A673 (cell line): ENCODE results near the gene SSR1. TPM values are rescaled to one million over a fixed set of nuclear protein-coding genes. Genes with fewer than 3 reads are reported as not detected.
"Not testable (repeated sequence)": the region's sequence is repeated elsewhere in the genome, so short reads cannot be mapped to it uniquely, and the experiment has no call there.

Experiments used
- BruUV-seq: library from RNA; stranded (reverse); fragments of 400-500 nt; replicated peaks from 2 replicates; lab custom pipeline; 2021; lab: Mats Ljungman, UMichigan
- CTCF ChIA-PET: fragments of 300-600 bp; sonication (Branson Sonifier 250); formaldehyde crosslinking; loops from one replicate; lab custom pipeline; 2022; ENCODE audit warnings: antibody characterized with exemption; lab: Charles Lee
- POLR2A ChIA-PET: fragments of 300-600 bp; sonication (Branson Sonifier 250); formaldehyde crosslinking; loops from one replicate; lab custom pipeline; 2022; ENCODE audit warnings: antibody characterized with exemption; ENCODE audit not compliant: low non-redundant PET; lab: Charles Lee
- DNase-seq: peaks from one replicate; pipeline ENCODE4 v3.0.0-alpha.2; 2015; ENCODE audit warnings: low spot score
- H3K27ac ChIP-seq: fragments of 200-600 bp; sonication (generic); 2 replicates; pipeline ENCODE4 v1.5.1; 2016; ENCODE audit warnings: mixed run types, low read depth, mild to moderate bottlenecking, mixed read lengths, antibody characterized with exemption, low read length; ENCODE audit not compliant: poor library complexity, severe bottlenecking
- H3K27me3 ChIP-seq: fragments of 200-600 bp; sonication (generic); replicated peaks from 2 replicates; pipeline ENCODE4 v1.6.1; 2017; ENCODE audit warnings: mixed run types, low read depth, mild to moderate bottlenecking, mixed read lengths, antibody characterized with exemption, low read length; ENCODE audit not compliant: insufficient read depth, poor library complexity
- H3K36me3 ChIP-seq: fragments of 200-600 bp; sonication (generic); 2 replicates; pipeline ENCODE4 v1.6.1; 2016; ENCODE audit warnings: mixed run types, mild to moderate bottlenecking, mixed read lengths, antibody characterized with exemption, low read length; ENCODE audit not compliant: insufficient read depth, poor library complexity, severe bottlenecking
- H3K4me1 ChIP-seq: fragments of 200-600 bp; sonication (generic); 2 replicates; pipeline ENCODE4 v1.6.1; 2017; ENCODE audit warnings: mixed run types, mild to moderate bottlenecking, mixed read lengths, antibody characterized with exemption, low read length; ENCODE audit not compliant: insufficient read depth, poor library complexity, severe bottlenecking
- H3K4me3 ChIP-seq: fragments of 200-600 bp; sonication (generic); 2 replicates; pipeline ENCODE4 v1.5.1; 2016; ENCODE audit warnings: low read depth, mixed run types, mild to moderate bottlenecking, mixed read lengths, low read length; ENCODE audit not compliant: poor library complexity, severe bottlenecking
- H3K9me3 ChIP-seq: fragments of 200-600 bp; sonication (generic); 2 replicates; pipeline ENCODE4 v1.6.1; 2016; ENCODE audit warnings: mixed run types, low read depth, mild to moderate bottlenecking, mixed read lengths, antibody characterized with exemption, low read length; ENCODE audit not compliant: poor library complexity, severe bottlenecking
- CTCF ChIP-seq: fragments of 300-800, 200-600 bp; sonication (generic); conservative IDR thresholded peaks from 2 replicates; pipeline ENCODE4 v1.5.1; 2017; ENCODE audit warnings: low read depth, mild to moderate bottlenecking, antibody characterized with exemption, low read length, moderate library complexity, mixed read lengths
- EZH2 ChIP-seq: fragments of 200-600 bp; sonication (generic); IDR thresholded peaks from 2 replicates; pipeline ENCODE4 v1.6.1; 2017; ENCODE audit warnings: borderline replicate concordance, low read depth, mild to moderate bottlenecking, mixed read lengths, antibody characterized with exemption, low read length; ENCODE audit not compliant: poor library complexity, severe bottlenecking
- intact Hi-C: fragments of 100-400 bp; cut with micrococcal nuclease; formaldehyde crosslinking; loops from one replicate; pipeline ENCODE4 v1.10.0; 2022; ENCODE audit not compliant: unreplicated experiment
- total RNA-seq: library from RNA; stranded (reverse); gene quantifications from 2 replicates; pipeline ENCODE4 v1.2.3, GENCODE V29; 2021

SSR1 gene
- total RNA-seq, 1 experiment from 2014 or later, result 161 TPM

GRCh38 chr6:7267071-7267465 lies 45.9 kb downstream of the SSR1 start:
- Histone ChIP-seq H3K27me3 (no peaks in the 10 kb centered on the region), H3K9me3 (no peaks in the 10 kb centered on the region), H3K27ac (no peak overlapping the region), H3K4me1 (peaks cover 9% of the 10 kb centered on the region), H3K4me3 (no peak overlapping the region), H3K36me3 (no peaks in the 10 kb centered on the region)
- no peak for TF ChIP-seq EZH2
- no peak for TF ChIP-seq CTCF
- POLR2A ChIA-PET, result no interaction called here
- no TSS peak for BruUV-seq
- no peak for DNase-seq
- intact Hi-C loops, result no loop called here
- CTCF ChIA-PET, result no interaction called here

DNA sequence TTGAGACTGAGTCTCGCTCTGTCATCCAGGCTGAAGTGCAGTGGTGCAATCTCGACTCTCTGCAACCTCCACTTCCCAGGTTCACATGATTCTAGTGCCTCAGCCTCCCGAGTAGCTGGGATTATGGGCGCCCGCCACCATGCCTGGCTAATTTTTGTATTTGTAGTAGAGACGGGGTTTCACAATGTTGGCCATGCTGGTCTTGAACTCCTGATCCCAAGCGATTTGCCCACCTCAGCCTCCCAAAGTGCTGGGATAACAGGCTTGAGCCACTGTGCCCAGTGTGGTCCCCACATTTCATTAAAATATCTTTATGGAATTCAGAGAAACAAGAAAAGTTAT lies 47.6 kb downstream of the SSR1 start:
- H3K27ac ChIP-seq, H3K9me3 ChIP-seq, POLR2A ChIA-PET, DNase-seq, CTCF ChIA-PET, intact Hi-C loops, H3K27me3 ChIP-seq, H3K4me3 ChIP-seq, H3K36me3 ChIP-seq, BruUV-seq: not testable (repeated sequence)
- H3K4me1 ChIP-seq, result peaks cover 14% of the 10 kb centered on the region

DNA sequence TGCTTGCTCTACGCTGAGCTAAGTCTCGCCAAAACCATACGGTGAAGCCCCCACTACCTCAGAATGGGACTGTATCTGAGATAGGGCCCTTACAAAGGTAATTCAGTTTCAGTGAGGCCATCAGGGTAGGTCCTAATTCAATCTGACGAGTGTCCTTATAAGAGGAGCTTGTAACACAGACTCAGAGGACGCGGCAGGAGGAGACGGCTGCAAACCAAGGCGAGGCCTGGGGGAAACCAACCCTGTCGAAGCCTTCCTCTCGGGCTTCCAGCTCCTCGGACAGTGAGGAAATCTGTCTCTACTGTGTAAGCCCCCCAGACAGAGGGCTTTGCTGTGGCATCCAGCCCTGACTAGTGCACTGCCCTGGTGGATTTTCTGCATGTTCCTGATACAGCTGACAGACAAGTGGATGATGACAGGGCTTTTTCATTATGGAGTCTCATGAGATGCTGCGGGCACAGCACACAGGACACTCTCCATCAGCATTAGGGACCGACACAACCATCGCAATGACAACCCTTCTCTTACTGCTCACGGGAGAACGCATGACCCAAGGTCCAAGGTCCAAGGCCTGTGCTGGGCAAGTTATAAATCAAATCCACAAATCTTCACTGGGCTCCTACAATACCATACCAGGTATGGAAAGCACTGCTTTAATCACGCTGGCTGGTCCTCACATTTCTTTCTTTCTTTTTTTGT lies 48.2 kb downstream of the SSR1 start:
- Histone ChIP-seq H3K4me3 (no peak overlapping the region), H3K27me3 (no peaks in the 10 kb centered on the region), H3K9me3 (no peaks in the 10 kb centered on the region), H3K4me1 (peaks cover 14% of the 10 kb centered on the region), H3K36me3 (no peaks in the 10 kb centered on the region), H3K27ac (no peak overlapping the region)
- TF ChIP-seq EZH2 (no peak), CTCF (no peak)
- CTCF ChIA-PET, result no interaction called here
- DNase-seq, result no peak
- BruUV-seq, result no TSS peak
- POLR2A ChIA-PET, result no interaction called here
- intact Hi-C loops, result no loop called here

DNA sequence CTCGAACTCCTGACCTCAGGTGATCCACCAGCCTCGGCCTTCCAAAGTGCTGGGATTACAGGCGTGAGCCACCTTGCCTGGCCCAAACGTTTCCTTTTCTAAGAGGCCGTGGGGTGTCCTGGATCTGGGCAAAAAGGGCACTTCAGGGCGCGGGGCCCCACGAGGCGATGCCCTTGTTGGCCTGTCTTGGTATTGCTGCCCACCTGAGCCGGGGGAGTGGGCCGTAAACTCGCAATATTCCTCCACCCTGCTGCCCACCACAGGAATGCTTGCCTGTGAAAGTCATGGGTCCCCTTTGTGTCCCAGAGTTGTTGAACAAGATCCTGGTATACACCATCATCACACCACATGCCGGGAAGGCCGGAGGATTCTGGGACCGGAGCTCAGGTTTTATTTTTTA lies 49.0 kb downstream of the SSR1 start:
- no TSS peak for BruUV-seq
- Histone ChIP-seq H3K9me3 (no peaks in the 10 kb centered on the region), H3K27me3 (no peaks in the 10 kb centered on the region), H3K4me3 (no peak overlapping the region), H3K36me3 (no peaks in the 10 kb centered on the region), H3K4me1 (peaks cover 14% of the 10 kb centered on the region), H3K27ac (no peak overlapping the region)
- ChIA-PET POLR2A (no interaction called here), CTCF (no interaction called here)
- intact Hi-C loops, result no loop called here
- TF ChIP-seq CTCF, result no peak
- TF ChIP-seq EZH2, result no peak
- DNase-seq, result no peak

- intact Hi-C loops, result not testable (repeated sequence)
Observed at GRCh38 chr6:7263519-7263805, 49.5 kb downstream of the SSR1 start.

More at GRCh38 chr6:7263519-7263805, 49.5 kb downstream of the SSR1 start:
- CTCF ChIA-PET, H3K36me3 ChIP-seq, H3K4me3 ChIP-seq, H3K27me3 ChIP-seq, BruUV-seq, POLR2A ChIA-PET, DNase-seq, H3K27ac ChIP-seq, H3K9me3 ChIP-seq: not testable (repeated sequence)
- peaks cover 14% of the 10 kb centered on the region for H3K4me1 ChIP-seq
